ENCODE measurements around the gene NALCN.

NALCN gene

DNA sequence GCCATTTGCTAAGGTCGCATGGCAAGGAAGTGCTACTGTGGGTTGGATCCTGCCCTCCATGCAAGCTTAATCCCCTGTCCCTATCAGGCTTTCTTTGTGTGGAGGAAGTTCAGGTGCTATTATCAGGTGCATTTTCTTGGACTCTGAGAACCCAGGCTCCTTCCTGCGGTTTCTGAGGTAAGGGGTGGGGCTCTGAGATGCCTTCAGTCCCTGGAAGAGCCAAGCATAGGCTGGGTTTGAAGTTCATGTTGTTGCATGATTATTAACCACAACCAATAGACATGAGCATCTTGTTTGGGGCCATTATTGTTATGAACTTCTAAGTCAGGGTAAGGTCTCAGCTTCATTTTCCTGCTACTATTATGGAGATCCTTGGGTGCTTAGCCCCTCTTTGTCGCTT lies 109.5 kb downstream of the NALCN start:
- H3K36me3 ChIP-seq (ENCODE audit: control insufficient read depth, insufficient read depth, low read length), result no peaks in the 10 kb centered on the region
- no peak overlapping the region for H3K4me3 ChIP-seq (ENCODE audit: low read length)
- H3K79me2 ChIP-seq (ENCODE audit: control insufficient read depth, insufficient read depth, low read length), result no peaks in the 10 kb centered on the region
- no peak for DNase-seq
- H4K8ac ChIP-seq (ENCODE audit: low read depth, low read length), result no peak overlapping the region
- H2BK15ac ChIP-seq (replicated peaks; ENCODE audit: low read depth), result no peak overlapping the region
- H2AK5ac ChIP-seq (ENCODE audit: low read length), result no peak overlapping the region
- H3K79me1 ChIP-seq (ENCODE audit: low read length), result no peaks in the 10 kb centered on the region
- no peak overlapping the region for H4K5ac ChIP-seq (ENCODE audit: low read length)
- no peak overlapping the region for H3K27ac ChIP-seq (ENCODE audit: low read depth, low read length)
- WGBS (ENCODE audit: extremely low coverage, insufficient coverage, low lambda C conversion rate), result no CpG with 5 or more reads among the region's 3 CpGs
- no peaks in the 10 kb centered on the region for H3K27me3 ChIP-seq (ENCODE audit: insufficient read depth, low read length, poor library complexity)
- no peak overlapping the region for H3K18ac ChIP-seq (ENCODE audit: low read length)
- no peaks in the 10 kb centered on the region for H3K4me1 ChIP-seq (ENCODE audit: control insufficient read depth, low read depth, low read length)
- H3K56ac ChIP-seq (ENCODE audit: low read length), result no peak overlapping the region
- no peak overlapping the region for H2BK5ac ChIP-seq (ENCODE audit: low read length)
- no peak overlapping the region for H3K4ac ChIP-seq (ENCODE audit: low read depth, low read length)
- no peak overlapping the region for H3K4me2 ChIP-seq (ENCODE audit: low read length)
- no peak overlapping the region for H3K23ac ChIP-seq (ENCODE audit: low read length)
- H2BK120ac ChIP-seq (ENCODE audit: low read depth, low read length), result no peak overlapping the region
- H3K9ac ChIP-seq (ENCODE audit: low read length), result no peak overlapping the region

DNA sequence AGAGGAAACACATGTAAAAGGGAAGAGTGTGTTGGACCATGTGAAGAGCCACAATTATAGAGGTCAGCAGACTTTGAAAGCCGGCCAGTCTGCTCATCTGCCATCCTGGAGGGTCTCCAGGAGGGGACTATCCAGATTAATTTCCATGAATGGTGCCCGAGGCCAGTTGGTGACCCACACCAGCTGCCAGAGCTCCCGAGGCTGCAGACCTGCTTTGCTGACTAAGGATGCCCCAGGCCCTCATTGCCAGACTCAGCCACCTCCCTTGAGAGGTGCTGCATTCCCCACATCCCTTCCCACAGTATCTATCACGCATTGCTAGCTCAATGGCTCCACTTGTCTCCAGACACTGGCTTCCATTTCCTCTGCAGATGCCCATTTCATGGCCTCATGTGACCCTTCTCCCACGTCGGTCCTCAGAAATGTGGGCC lies 110.3 kb downstream of the NALCN start:
- Histone ChIP-seq H4K8ac (ENCODE audit: low read depth, low read length) (no peak overlapping the region), H3K79me1 (ENCODE audit: low read length) (no peaks in the 10 kb centered on the region), H3K56ac (ENCODE audit: low read length) (no peak overlapping the region), H2BK120ac (ENCODE audit: low read depth, low read length) (no peak overlapping the region), H3K27me3 (ENCODE audit: insufficient read depth, low read length, poor library complexity) (no peaks in the 10 kb centered on the region), H3K4me2 (ENCODE audit: low read length) (no peak overlapping the region), H3K23ac (ENCODE audit: low read length) (no peak overlapping the region), H3K79me2 (ENCODE audit: control insufficient read depth, insufficient read depth, low read length) (no peaks in the 10 kb centered on the region), H3K9ac (ENCODE audit: low read length) (no peak overlapping the region), H3K4ac (ENCODE audit: low read depth, low read length) (no peak overlapping the region), H3K4me1 (ENCODE audit: control insufficient read depth, low read depth, low read length) (no peaks in the 10 kb centered on the region), H3K27ac (ENCODE audit: low read depth, low read length) (no peak overlapping the region), H2BK15ac (replicated peaks; ENCODE audit: low read depth) (no peak overlapping the region), H3K4me3 (ENCODE audit: low read length) (no peak overlapping the region), H2AK5ac (ENCODE audit: low read length) (no peak overlapping the region), H2BK5ac (ENCODE audit: low read length) (no peak overlapping the region), H4K5ac (ENCODE audit: low read length) (no peak overlapping the region), H3K36me3 (ENCODE audit: control insufficient read depth, insufficient read depth, low read length) (no peaks in the 10 kb centered on the region), H3K18ac (ENCODE audit: low read length) (no peak overlapping the region)
- DNase-seq, result peak; percentile 38
- no CpG with 5 or more reads among the region's 6 CpGs for WGBS (ENCODE audit: extremely low coverage, insufficient coverage, low lambda C conversion rate)

GRCh38 chr13:101303521-101303920 lies 112.8 kb downstream of the NALCN start:
- Histone ChIP-seq H3K79me2 (ENCODE audit: control insufficient read depth, insufficient read depth, low read length) (no peaks in the 10 kb centered on the region), H3K9ac (ENCODE audit: low read length) (no peak overlapping the region), H3K56ac (ENCODE audit: low read length) (no peak overlapping the region), H3K4ac (ENCODE audit: low read depth, low read length) (no peak overlapping the region), H2BK15ac (replicated peaks; ENCODE audit: low read depth) (no peak overlapping the region), H3K4me2 (ENCODE audit: low read length) (no peak overlapping the region), H3K36me3 (ENCODE audit: control insufficient read depth, insufficient read depth, low read length) (no peaks in the 10 kb centered on the region), H4K5ac (ENCODE audit: low read length) (no peak overlapping the region), H3K27me3 (ENCODE audit: insufficient read depth, low read length, poor library complexity) (no peaks in the 10 kb centered on the region), H2AK5ac (ENCODE audit: low read length) (no peak overlapping the region), H4K8ac (ENCODE audit: low read depth, low read length) (no peak overlapping the region), H3K4me3 (ENCODE audit: low read length) (no peak overlapping the region), H3K18ac (ENCODE audit: low read length) (no peak overlapping the region), H3K4me1 (ENCODE audit: control insufficient read depth, low read depth, low read length) (no peaks in the 10 kb centered on the region), H3K79me1 (ENCODE audit: low read length) (no peaks in the 10 kb centered on the region), H2BK120ac (ENCODE audit: low read depth, low read length) (no peak overlapping the region), H2BK5ac (ENCODE audit: low read length) (no peak overlapping the region), H3K27ac (ENCODE audit: low read depth, low read length) (no peak overlapping the region), H3K23ac (ENCODE audit: low read length) (no peak overlapping the region)
- no peak for DNase-seq
- WGBS (ENCODE audit: extremely low coverage, insufficient coverage, low lambda C conversion rate), result no CpG with 5 or more reads among the region's 7 CpGs

DNA sequence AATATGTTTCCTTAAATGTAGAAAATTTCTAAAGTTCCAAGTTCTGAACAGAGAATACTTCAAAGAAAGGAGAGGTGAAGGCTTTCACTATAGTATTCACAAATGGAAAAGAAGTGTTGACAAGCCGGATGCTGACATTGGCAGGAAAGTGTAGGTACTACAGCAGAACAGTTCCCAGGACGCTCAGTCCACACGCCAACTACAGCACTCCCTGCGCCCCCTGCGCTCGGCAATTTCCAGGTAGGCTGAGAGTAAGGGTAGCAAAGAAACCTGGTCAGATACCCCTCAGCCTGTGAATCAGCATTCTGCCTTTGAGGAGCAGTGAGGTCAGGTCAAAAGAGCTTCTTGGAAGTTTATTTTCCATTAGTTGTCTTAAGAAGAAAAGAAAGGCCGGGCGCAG lies 115.3 kb downstream of the NALCN start:
- Histone ChIP-seq H2AK5ac (ENCODE audit: low read length) (no peak overlapping the region), H3K18ac (ENCODE audit: low read length) (no peak overlapping the region), H3K79me1 (ENCODE audit: low read length) (no peaks in the 10 kb centered on the region), H3K27me3 (ENCODE audit: insufficient read depth, low read length, poor library complexity) (no peaks in the 10 kb centered on the region), H3K4me1 (ENCODE audit: control insufficient read depth, low read depth, low read length) (no peaks in the 10 kb centered on the region), H3K56ac (ENCODE audit: low read length) (no peak overlapping the region), H2BK15ac (replicated peaks; ENCODE audit: low read depth) (no peak overlapping the region), H3K23ac (ENCODE audit: low read length) (no peak overlapping the region), H3K79me2 (ENCODE audit: control insufficient read depth, insufficient read depth, low read length) (no peaks in the 10 kb centered on the region), H3K36me3 (ENCODE audit: control insufficient read depth, insufficient read depth, low read length) (no peaks in the 10 kb centered on the region), H2BK5ac (ENCODE audit: low read length) (no peak overlapping the region), H3K9ac (ENCODE audit: low read length) (no peak overlapping the region), H3K4me3 (ENCODE audit: low read length) (no peak overlapping the region), H4K5ac (ENCODE audit: low read length) (no peak overlapping the region), H2BK120ac (ENCODE audit: low read depth, low read length) (no peak overlapping the region), H3K27ac (ENCODE audit: low read depth, low read length) (no peak overlapping the region), H3K4ac (ENCODE audit: low read depth, low read length) (no peak overlapping the region), H3K4me2 (ENCODE audit: low read length) (no peak overlapping the region), H4K8ac (ENCODE audit: low read depth, low read length) (no peak overlapping the region)
- WGBS (ENCODE audit: extremely low coverage, insufficient coverage, low lambda C conversion rate), result no CpG with 5 or more reads among the region's 8 CpGs
- no peak for DNase-seq

DNA sequence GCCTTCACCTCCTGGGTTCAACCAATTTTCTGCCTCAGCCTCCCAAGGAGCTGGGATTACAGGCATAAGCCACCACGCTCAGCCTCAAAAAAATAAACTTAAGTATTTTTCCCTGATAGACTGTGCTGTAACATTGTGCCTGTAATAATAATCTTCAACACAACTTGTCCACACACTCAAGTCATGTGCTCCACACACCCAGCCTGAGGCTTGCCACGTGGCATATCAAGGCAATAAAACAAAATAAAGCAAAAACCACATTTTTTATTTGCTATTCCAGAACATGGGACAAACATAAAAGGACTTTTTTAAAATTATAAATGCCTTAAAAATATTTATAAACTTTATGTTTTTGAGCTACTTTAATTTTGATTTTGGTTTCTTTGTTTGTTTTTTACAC lies 115.8 kb downstream of the NALCN start:
- Histone ChIP-seq H3K4me1 (ENCODE audit: control insufficient read depth, low read depth, low read length) (no peaks in the 10 kb centered on the region), H3K36me3 (ENCODE audit: control insufficient read depth, insufficient read depth, low read length) (no peaks in the 10 kb centered on the region), H4K5ac (ENCODE audit: low read length) (no peak overlapping the region), H3K79me1 (ENCODE audit: low read length) (no peaks in the 10 kb centered on the region), H2BK15ac (replicated peaks; ENCODE audit: low read depth) (no peak overlapping the region), H3K27ac (ENCODE audit: low read depth, low read length) (no peak overlapping the region), H3K56ac (ENCODE audit: low read length) (no peak overlapping the region), H2AK5ac (ENCODE audit: low read length) (no peak overlapping the region), H3K27me3 (ENCODE audit: insufficient read depth, low read length, poor library complexity) (no peaks in the 10 kb centered on the region), H3K18ac (ENCODE audit: low read length) (no peak overlapping the region), H3K9ac (ENCODE audit: low read length) (no peak overlapping the region), H3K23ac (ENCODE audit: low read length) (no peak overlapping the region), H3K4me2 (ENCODE audit: low read length) (no peak overlapping the region), H3K4me3 (ENCODE audit: low read length) (no peak overlapping the region), H3K79me2 (ENCODE audit: control insufficient read depth, insufficient read depth, low read length) (no peaks in the 10 kb centered on the region), H3K4ac (ENCODE audit: low read depth, low read length) (no peak overlapping the region), H2BK5ac (ENCODE audit: low read length) (no peak overlapping the region), H2BK120ac (ENCODE audit: low read depth, low read length) (no peak overlapping the region), H4K8ac (ENCODE audit: low read depth, low read length) (no peak overlapping the region)
- no peak for DNase-seq
- no CpG with 5 or more reads among the region's 2 CpGs for WGBS (ENCODE audit: extremely low coverage, insufficient coverage, low lambda C conversion rate)

- Histone ChIP-seq H3K4me2 (ENCODE audit: low read length) (no peak overlapping the region), H3K4me3 (ENCODE audit: low read length) (no peak overlapping the region), H4K8ac (ENCODE audit: low read depth, low read length) (no peak overlapping the region), H3K27me3 (ENCODE audit: insufficient read depth, low read length, poor library complexity) (no peaks in the 10 kb centered on the region), H3K79me2 (ENCODE audit: control insufficient read depth, insufficient read depth, low read length) (no peaks in the 10 kb centered on the region), H3K36me3 (ENCODE audit: control insufficient read depth, insufficient read depth, low read length) (no peaks in the 10 kb centered on the region), H2BK15ac (replicated peaks; ENCODE audit: low read depth) (no peak overlapping the region), H2BK120ac (ENCODE audit: low read depth, low read length) (no peak overlapping the region), H4K5ac (ENCODE audit: low read length) (no peak overlapping the region), H3K4ac (ENCODE audit: low read depth, low read length) (no peak overlapping the region), H3K27ac (ENCODE audit: low read depth, low read length) (no peak overlapping the region), H3K9ac (ENCODE audit: low read length) (no peak overlapping the region), H3K79me1 (ENCODE audit: low read length) (no peaks in the 10 kb centered on the region), H2BK5ac (ENCODE audit: low read length) (no peak overlapping the region), H3K23ac (ENCODE audit: low read length) (no peak overlapping the region), H3K18ac (ENCODE audit: low read length) (no peak overlapping the region), H3K56ac (ENCODE audit: low read length) (no peak overlapping the region), H2AK5ac (ENCODE audit: low read length) (no peak overlapping the region), H3K4me1 (ENCODE audit: control insufficient read depth, low read depth, low read length) (no peaks in the 10 kb centered on the region)
- no peak for DNase-seq
- WGBS (ENCODE audit: extremely low coverage, insufficient coverage, low lambda C conversion rate), result no CpG with 5 or more reads among the region's 4 CpGs
These were observed 117.8 kb downstream of the NALCN start for GRCh38 chr13:101298517-101298916.
